Fibroblast of the aortic adventitia (primary cell): ENCODE measurements around the gene TSHZ2. TPM values are rescaled to one million over a fixed set of nuclear protein-coding genes. Genes with fewer than 3 reads are reported as not detected.

Source experiments
- DNase-seq: peaks from one replicate; pipeline ENCODE4 v3.0.0-alpha.2; 2010; ENCODE audit warnings: low read depth
- H3K4me3 ChIP-seq: 2 replicates; pipeline ENCODE4 v1.5.1; 2011; ENCODE audit warnings: low read depth, mild to moderate bottlenecking, control low read depth, low read length, moderate library complexity
- CTCF ChIP-seq: IDR thresholded peaks from 2 replicates; pipeline ENCODE4 v1.5.1; 2011; ENCODE audit warnings: mild to moderate bottlenecking, low read length, control low read depth, inconsistent platforms; ENCODE audit not compliant: insufficient read depth
- total RNA-seq: library from RNA; depleted of rRNA; stranded (reverse); fragments of >200 nt; gene quantifications from 2 replicates; pipeline ENCODE4 v1.2.3, GENCODE V29; 2012; ENCODE audit warnings: low replicate concordance

Gene TSHZ2
- total RNA-seq, 1 donor: 6.9 TPM

DNA sequence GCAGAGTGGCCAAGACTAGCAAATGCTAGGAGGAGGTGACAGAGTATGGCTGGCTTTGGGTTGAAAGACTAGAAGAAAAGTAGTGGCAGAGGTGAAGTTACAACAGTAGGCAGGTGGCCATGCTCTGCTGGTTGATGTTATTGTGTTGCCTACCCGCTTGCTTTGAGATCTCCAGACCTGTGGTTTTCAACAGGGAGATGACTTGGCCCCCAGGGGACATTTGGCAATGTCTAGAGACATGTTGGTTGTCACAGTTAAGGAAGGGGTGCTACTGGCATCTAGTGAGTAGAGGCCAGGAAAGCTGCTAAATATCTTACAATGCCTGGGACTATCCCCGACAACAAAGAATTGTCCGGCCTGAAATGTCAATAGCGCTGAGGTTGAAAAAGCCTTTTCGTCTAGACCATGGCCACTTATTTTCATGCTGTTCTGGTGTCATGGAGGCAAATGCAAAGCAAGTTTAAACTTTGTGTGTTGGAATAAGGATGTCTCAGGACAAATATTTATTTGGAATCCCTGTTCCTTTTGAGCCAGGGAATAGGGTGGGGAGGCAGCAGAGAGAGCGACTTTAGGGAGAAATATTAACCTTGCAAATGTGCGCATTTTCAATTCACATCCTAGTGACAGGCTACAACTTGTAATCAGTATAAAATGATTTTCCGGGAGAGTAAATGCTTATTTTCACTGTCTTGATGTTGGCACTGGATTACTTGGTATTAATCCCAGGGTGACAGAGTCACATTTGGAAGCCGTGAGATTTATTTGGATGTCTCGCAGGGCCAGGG is 417.6 kb downstream of the TSHZ2 start:
- no peak for DNase-seq
- TF ChIP-seq CTCF: no peak
- H3K4me3 ChIP-seq: no peak overlapping the region

DNA sequence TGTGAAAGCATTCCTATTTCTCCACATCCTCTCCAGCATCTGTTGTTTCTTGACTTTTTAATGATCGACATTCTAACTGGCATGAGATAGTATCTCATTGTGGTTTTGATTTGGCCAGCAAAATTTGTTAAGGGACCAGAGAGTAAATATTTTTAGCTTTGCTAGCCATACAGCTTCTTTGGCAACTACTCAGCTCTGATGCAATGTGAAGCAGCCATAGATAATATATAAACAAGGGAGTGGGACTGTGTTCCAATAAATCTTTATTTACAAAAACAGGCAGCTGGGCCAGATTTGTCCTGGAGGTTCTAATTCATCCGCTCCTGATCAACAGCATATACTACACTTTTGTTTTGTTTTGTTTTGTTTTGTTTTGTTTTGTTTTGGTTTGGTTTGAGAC is 418.6 kb downstream of the TSHZ2 start:
- no peak for DNase-seq
- H3K4me3 ChIP-seq: no peak overlapping the region
- no peak for TF ChIP-seq CTCF

DNA sequence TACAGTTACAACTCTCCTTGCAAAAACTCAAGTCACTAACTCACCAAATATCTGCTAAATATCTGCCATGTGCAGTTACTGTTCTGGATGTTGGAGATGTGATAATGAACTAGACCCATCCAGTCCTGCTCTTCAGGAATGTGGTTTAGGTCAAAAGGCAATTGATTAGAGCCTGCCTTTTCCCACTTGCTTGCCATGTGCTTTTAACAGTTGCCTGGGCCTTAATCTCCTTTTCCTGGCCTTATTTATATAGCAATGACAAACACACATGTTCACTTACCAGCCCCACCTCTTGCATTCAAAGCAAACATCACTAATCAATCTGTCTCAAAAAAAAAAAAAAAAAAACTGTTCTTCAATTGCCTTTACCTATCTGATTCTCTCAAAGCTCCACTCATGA is 422.3 kb downstream of the TSHZ2 start:
- no peak for DNase-seq
- no peak overlapping the region for H3K4me3 ChIP-seq
- no peak for TF ChIP-seq CTCF

GRCh38 chr20:53395188-53395923 is 423.2 kb downstream of the TSHZ2 start:
- no peak for DNase-seq
- H3K4me3 ChIP-seq: no peak overlapping the region
- TF ChIP-seq CTCF: no peak

DNA sequence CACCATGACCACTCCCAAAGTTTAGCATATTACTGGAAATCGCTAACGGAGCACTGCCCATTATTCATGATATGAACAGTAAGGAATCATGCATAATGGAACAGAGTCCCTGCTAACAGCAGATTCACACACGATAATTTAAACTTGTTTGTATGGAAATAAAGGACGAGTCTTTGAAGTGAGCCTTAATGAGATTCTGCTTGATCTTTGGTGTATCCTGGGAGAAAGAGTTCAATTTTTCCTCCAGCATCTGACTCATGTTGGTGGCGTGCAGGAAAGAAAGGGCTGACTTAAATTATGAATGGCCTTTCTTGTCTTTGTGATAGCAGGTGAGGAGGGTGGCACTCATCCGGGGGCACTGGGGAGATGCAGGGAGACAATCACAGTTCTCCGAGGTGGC is 426.9 kb downstream of the TSHZ2 start:
- H3K4me3 ChIP-seq: no peak overlapping the region
- no peak for TF ChIP-seq CTCF
- no peak for DNase-seq

GRCh38 chr20:53399592-53400335 is 427.6 kb downstream of the TSHZ2 start:
- no peak for DNase-seq
- TF ChIP-seq CTCF: no peak
- H3K4me3 ChIP-seq: no peak overlapping the region
